IMR-90 (cell line): ENCODE measurements around the gene PHF20. TPM values are rescaled to one million over a fixed set of nuclear protein-coding genes. Genes with fewer than 3 reads are reported as not detected.

Experiments
- ATAC-seq: fragments of 200-7000 bp; cut with Tn5 transposase; 2 replicates; pipeline ENCODE4 v1.9.1; 2020; ENCODE audit warnings: low read depth, mild to moderate bottlenecking, moderate library complexity
- BruUV-seq: library from RNA; stranded (reverse); fragments of 400-500 nt; replicated peaks from 2 replicates; lab custom pipeline; 2021; lab: Mats Ljungman, UMichigan
- CTCF ChIA-PET: fragments of 300-600 bp; formaldehyde crosslinking; extraction: SDS; loops from one replicate; lab custom pipeline; 2021; ENCODE audit warnings: antibody characterized with exemption; lab: Yijun Ruan, JAX
- POLR2A ChIA-PET: fragments of 300-600 bp; sonication (Branson Sonifier 250); formaldehyde crosslinking; loops from one replicate; lab custom pipeline; 2022; ENCODE audit warnings: antibody characterized with exemption; ENCODE audit not compliant: unreplicated experiment; lab: Charles Lee
- DNase-seq: peaks from one replicate; pipeline ENCODE4 v3.0.0; 2013
- H2AFZ ChIP-seq: replicated peaks from 2 replicates; pipeline ENCODE3; 2013; ENCODE audit warnings: low read length, mild to moderate bottlenecking; ENCODE audit not compliant: poor library complexity
- H2AK5ac ChIP-seq: 2 replicates; pipeline ENCODE4 v1.6.1; 2013; ENCODE audit warnings: low read depth, low read length, inconsistent platforms
- H2AK9ac ChIP-seq: replicated peaks from 2 replicates; pipeline ENCODE3; 2013; ENCODE audit warnings: mild to moderate bottlenecking, low read depth, low read length, moderate library complexity; ENCODE audit not compliant: poor library complexity
- H2BK120ac ChIP-seq: 2 replicates; pipeline ENCODE4 v1.6.1; 2013; ENCODE audit warnings: low read depth, low read length, inconsistent platforms
- H2BK15ac ChIP-seq: 3 replicates; pipeline ENCODE4 v1.6.1; 2013; ENCODE audit warnings: low read depth, low read length, inconsistent platforms
- H2BK20ac ChIP-seq: 2 replicates; pipeline ENCODE4 v1.6.1; 2013; ENCODE audit warnings: low read depth, mild to moderate bottlenecking, inconsistent platforms, low read length, moderate library complexity
- H2BK5ac ChIP-seq: 2 replicates; pipeline ENCODE4 v1.6.1; 2013; ENCODE audit warnings: mild to moderate bottlenecking, low read depth, low read length, inconsistent platforms; ENCODE audit not compliant: poor library complexity, severe bottlenecking
- H3K14ac ChIP-seq: replicated peaks from 2 replicates; pipeline ENCODE4 v1.6.1; 2013; ENCODE audit warnings: low read depth, low read length, inconsistent platforms
- H3K18ac ChIP-seq: 2 replicates; pipeline ENCODE4 v1.6.1; 2013; ENCODE audit warnings: low read depth, low read length, control low read depth
- H3K23ac ChIP-seq: 2 replicates; pipeline ENCODE4 v1.6.1; 2013; ENCODE audit warnings: low read depth, low read length, inconsistent platforms
- H3K27ac ChIP-seq: 2 replicates; pipeline ENCODE4 v1.5.1; 2013; ENCODE audit warnings: mild to moderate bottlenecking, control low read depth, low read length; ENCODE audit not compliant: insufficient read depth
- H3K27me3 ChIP-seq: 2 replicates; pipeline ENCODE4 v1.6.1; 2013; ENCODE audit warnings: low read length; ENCODE audit not compliant: control insufficient read depth, insufficient read depth
- H3K36me3 ChIP-seq: 2 replicates; pipeline ENCODE4 v1.6.1; 2013; ENCODE audit warnings: low read length, mixed read lengths; ENCODE audit not compliant: control insufficient read depth, insufficient read depth
- H3K4ac ChIP-seq: 2 replicates; pipeline ENCODE4 v1.6.1; 2013; ENCODE audit warnings: low read depth, low read length, inconsistent platforms
- H3K4me1 ChIP-seq: 2 replicates; pipeline ENCODE4 v1.6.1; 2013; ENCODE audit warnings: low read length, mixed read lengths; ENCODE audit not compliant: control insufficient read depth, insufficient read depth
- H3K4me2 ChIP-seq: 2 replicates; pipeline ENCODE4 v1.6.1; 2013; ENCODE audit warnings: low read depth, mild to moderate bottlenecking, control low read depth, low read length, moderate library complexity
- H3K4me3 ChIP-seq: 2 replicates; pipeline ENCODE4 v1.5.1; 2013; ENCODE audit warnings: low read depth, mild to moderate bottlenecking, control low read depth, low read length, moderate library complexity; ENCODE audit not compliant: insufficient read depth
- H3K56ac ChIP-seq: 2 replicates; pipeline ENCODE4 v1.6.1; 2013; ENCODE audit warnings: low read length, inconsistent platforms; ENCODE audit not compliant: insufficient read depth; ENCODE audit errors: extremely low read depth
- H3K79me1 ChIP-seq, 2 experiments: 2 replicates each; pipeline ENCODE4 v1.6.1; 2013; ENCODE audit warnings: low read length in 2 of 2, inconsistent platforms in 1 of 2, low read depth in 1 of 2
- H3K9ac ChIP-seq: 2 replicates; pipeline ENCODE4 v1.6.1; 2013; ENCODE audit warnings: low read depth, low read length, control low read depth
- H3K9me1 ChIP-seq: 2 replicates; pipeline ENCODE4 v1.6.1; 2013; ENCODE audit warnings: low read length, inconsistent platforms; ENCODE audit not compliant: insufficient read depth
- H3K9me3 ChIP-seq: 2 replicates; pipeline ENCODE4 v1.6.1; 2013; ENCODE audit warnings: low read length; ENCODE audit not compliant: control insufficient read depth, insufficient read depth
- H4K20me1 ChIP-seq: 2 replicates; pipeline ENCODE4 v1.6.1; 2013; ENCODE audit warnings: low read length, inconsistent platforms; ENCODE audit not compliant: insufficient read depth
- H4K5ac ChIP-seq: 2 replicates; pipeline ENCODE4 v1.6.1; 2013; ENCODE audit warnings: mild to moderate bottlenecking, low read depth, low read length, control low read depth
- H4K8ac ChIP-seq, 2 experiments: 2 replicates each; pipeline ENCODE4 v1.6.1; 2013; ENCODE audit warnings: low read depth in 2 of 2, low read length in 2 of 2, control low read depth in 1 of 2, inconsistent platforms in 1 of 2
- H4K91ac ChIP-seq: 2 replicates; pipeline ENCODE4 v1.6.1; 2013; ENCODE audit warnings: low read depth, low read length, inconsistent platforms; ENCODE audit not compliant: insufficient read depth
- CHD1 ChIP-seq: IDR thresholded peaks from 2 replicates; pipeline ENCODE4 v1.6.1; 2012; ENCODE audit warnings: low read depth, low read length, improper control_type of control experiment
- MAFK ChIP-seq: IDR thresholded peaks from 2 replicates; pipeline ENCODE4 v1.6.1; 2012; ENCODE audit warnings: low read depth, low read length, improper control_type of control experiment
- NFE2L2 ChIP-seq: fragments of 150-350 bp; IDR thresholded peaks from 2 replicates; pipeline ENCODE4 v1.6.1; 2016; ENCODE audit warnings: low read depth, mild to moderate bottlenecking, low read length
- SMC3 ChIP-seq: fragments of 150-350 bp; IDR thresholded peaks from 2 replicates; pipeline ENCODE4 v1.6.1; 2016; ENCODE audit warnings: low read depth, mild to moderate bottlenecking, antibody characterized with exemption, low read length, moderate library complexity
- WGBS, 2 experiments: methylation state at CpG; one replicate each; pipeline versions ENCODE4 v1.1.5 to v1.1.7; 2013; ENCODE audit warnings: missing lambda C conversion rate in 2 of 2; ENCODE audit not compliant: insufficient read length in 1 of 2; ENCODE audit errors: extremely low coverage in 2 of 2; 5-methylcytosine and 5-hydroxymethylcytosine counted together
- dilution Hi-C: fragments of 300-500 bp; cut with HindIII; formaldehyde crosslinking; loops from one replicate; pipeline ENCODE4 v1.14.3; 2018; ENCODE audit warnings: low sequenced_read_pairs; ENCODE audit not compliant: unreplicated experiment
- in situ Hi-C: fragments of 300-500 bp; cut with MboI; formaldehyde crosslinking; loops from 3 replicates; pipeline ENCODE4 v1.14.3; 2019; ENCODE audit warnings: low sequenced_read_pairs, inconsistent platforms, mixed read lengths
- intact Hi-C: fragments of 100-400 bp; cut with micrococcal nuclease; formaldehyde crosslinking; loops from 2 replicates; pipeline ENCODE4 v1.10.0; 2022
- polyA plus RNA-seq, 3 experiments: library from polyadenylated mRNA; depleted of rRNA; stranded (reverse); fragments of >200 nt; gene quantifications; 2 replicates each; pipeline ENCODE4 v1.2.3, GENCODE V29; 2012; ENCODE audit warnings: low replicate concordance in 1 of 3
- total RNA-seq: library from RNA; depleted of rRNA; stranded (reverse); fragments of >200 nt; gene quantifications from 2 replicates; pipeline ENCODE4 v1.2.3, GENCODE V29; 2012
- TF ChIP-seq, protein P1 (sequence below): conservative IDR thresholded peaks from 2 replicates; pipeline ENCODE4 v1.5.1; 2012; ENCODE audit warnings: mild to moderate bottlenecking, low read depth, low read length, improper control_type of control experiment

The PHF20 gene
- total and polyA plus RNA-seq, 2 of the 4 experiments (the other 2 are of a cell fraction), result 22.0 to 22.5 TPM

DNA sequence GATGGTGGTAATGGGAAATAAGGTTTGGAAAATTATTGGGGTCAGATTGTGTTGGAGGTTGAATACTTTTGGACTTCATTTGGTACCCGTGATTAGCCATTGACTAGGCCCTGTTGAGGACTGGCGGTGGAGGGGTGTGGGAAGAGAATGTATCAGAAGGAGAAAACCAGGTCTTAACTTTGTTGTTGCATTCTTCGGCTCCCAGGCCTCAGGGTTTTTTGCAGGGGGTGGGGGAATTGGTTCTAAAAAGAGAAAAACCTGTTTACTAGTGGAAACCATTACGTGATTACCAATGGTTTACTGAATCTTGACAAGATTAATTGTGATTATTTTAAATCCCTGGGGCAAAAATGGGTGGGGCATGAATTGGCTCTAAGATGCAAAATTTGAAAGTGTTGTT is 85.1 kb downstream of the PHF20 start:
- Histone ChIP-seq H3K56ac (no peak overlapping the region), H2BK5ac (no peak overlapping the region), H2AK9ac (no peak overlapping the region), H4K5ac (no peak overlapping the region), H3K9me1 (peaks cover 6% of the 10 kb centered on the region), H3K27ac (no peak overlapping the region), H3K18ac (no peak overlapping the region), H3K27me3 (no peaks in the 10 kb centered on the region), H2AK5ac (no peak overlapping the region), H3K4me2 (no peak overlapping the region), H3K9me3 (no peaks in the 10 kb centered on the region), H4K20me1 (no peaks in the 10 kb centered on the region), H2AFZ (no peak overlapping the region), H3K36me3 (peaks cover 5% of the 10 kb centered on the region), H3K4ac (no peak overlapping the region), H3K4me1 (peaks cover 5% of the 10 kb centered on the region), H2BK15ac (no peak overlapping the region), H3K14ac (no peak overlapping the region), H4K91ac (no peak overlapping the region), H2BK120ac (no peak overlapping the region), H3K79me1 (peaks cover 35 to 48% of the 10 kb centered on the region in 2 experiments), H3K4me3 (no peak overlapping the region), H4K8ac (no peak overlapping the region), H3K23ac (no peak overlapping the region), H2BK20ac (no peak overlapping the region), H3K9ac (no peak overlapping the region)
- WGBS, 2 experiments, result 89% methylated on average over 4 of the region's 4 CpGs; no CpG with 5 or more reads in 1 of the 2 experiments
- ATAC-seq (no peak), DNase-seq (no peak)
- in situ Hi-C loops, result no loop called here
- ChIA-PET CTCF (interaction anchor here (0.6 kb wide), 2 partner anchors 104 to 126 kb away, joined by 3 read pairs; no protein-coding TSS in a partner anchor), POLR2A (interaction anchor here (0.6 kb wide), 1 partner anchor 112 kb away, joined by 13 read pairs; no protein-coding TSS in a partner anchor)
- intact Hi-C loops, result no loop called here
- dilution Hi-C loops, result no loop called here
- BruUV-seq, result no TSS peak
- no peak for TF ChIP-seq SMC3
- TF ChIP-seq, protein P1, sequence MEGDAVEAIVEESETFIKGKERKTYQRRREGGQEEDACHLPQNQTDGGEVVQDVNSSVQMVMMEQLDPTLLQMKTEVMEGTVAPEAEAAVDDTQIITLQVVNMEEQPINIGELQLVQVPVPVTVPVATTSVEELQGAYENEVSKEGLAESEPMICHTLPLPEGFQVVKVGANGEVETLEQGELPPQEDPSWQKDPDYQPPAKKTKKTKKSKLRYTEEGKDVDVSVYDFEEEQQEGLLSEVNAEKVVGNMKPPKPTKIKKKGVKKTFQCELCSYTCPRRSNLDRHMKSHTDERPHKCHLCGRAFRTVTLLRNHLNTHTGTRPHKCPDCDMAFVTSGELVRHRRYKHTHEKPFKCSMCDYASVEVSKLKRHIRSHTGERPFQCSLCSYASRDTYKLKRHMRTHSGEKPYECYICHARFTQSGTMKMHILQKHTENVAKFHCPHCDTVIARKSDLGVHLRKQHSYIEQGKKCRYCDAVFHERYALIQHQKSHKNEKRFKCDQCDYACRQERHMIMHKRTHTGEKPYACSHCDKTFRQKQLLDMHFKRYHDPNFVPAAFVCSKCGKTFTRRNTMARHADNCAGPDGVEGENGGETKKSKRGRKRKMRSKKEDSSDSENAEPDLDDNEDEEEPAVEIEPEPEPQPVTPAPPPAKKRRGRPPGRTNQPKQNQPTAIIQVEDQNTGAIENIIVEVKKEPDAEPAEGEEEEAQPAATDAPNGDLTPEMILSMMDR, result no peak
- TF ChIP-seq MAFK, result no peak
- no peak for TF ChIP-seq CHD1
- TF ChIP-seq NFE2L2, result no peak
